GM19468 (cell line): ENCODE data around the gene CTPS1.

Source experiments
- ATAC-seq: cut with Tn5 transposase; IDR thresholded peaks from one replicate; pipeline ENCODE4 v1.9.1; 2021; ENCODE audit warnings: mild to moderate bottlenecking, moderate library complexity, moderate number of reproducible peaks; ENCODE audit not compliant: unreplicated experiment; ENCODE audit errors: extremely low read depth

The CTPS1 gene

GRCh38 chr1:41021526-41022308, 42.2 kb downstream of the CTPS1 start, which contains the start of gene SLFNL1:
TSS of gene SLFNL1 (minus strand) at chr1:41021725. CDS start at chr1:41020660, 1,065 bp downstream.
- ATAC-seq, result no peak

- no peak for ATAC-seq
Observed at GRCh38 chr1:41022424-41022823, 42.9 kb downstream of the CTPS1 start.

- no peak for ATAC-seq
Observed at GRCh38 chr1:41023279-41023990, 43.9 kb downstream of the CTPS1 start.

GRCh38 chr1:41024953-41025352, 45.5 kb downstream of the CTPS1 start:
- no peak for ATAC-seq

- ATAC-seq, result no peak
Observed at GRCh38 chr1:41025979-41026819, 46.7 kb downstream of the CTPS1 start.

- ATAC-seq, result no peak
Observed at GRCh38 chr1:41028034-41028642, 48.6 kb downstream of the CTPS1 start.

GRCh38 chr1:41030872-41031616, 51.5 kb downstream of the CTPS1 start:
- ATAC-seq, result no peak

GRCh38 chr1:41032147-41032546, 52.7 kb downstream of the CTPS1 start:
- no peak for ATAC-seq

GRCh38 chr1:41033272-41033671, 53.8 kb downstream of the CTPS1 start:
- ATAC-seq, result no peak

- no peak for ATAC-seq
Observed at GRCh38 chr1:41037116-41037903, 57.8 kb downstream of the CTPS1 start.

- ATAC-seq, result no peak
Observed at GRCh38 chr1:41038110-41038509, 58.6 kb downstream of the CTPS1 start.

GRCh38 chr1:41041614-41042270, 62.2 kb downstream of the CTPS1 start:
- ATAC-seq, result no peak

- ATAC-seq, result no peak
Observed at GRCh38 chr1:41044187-41044586, 64.7 kb downstream of the CTPS1 start.

- no peak for ATAC-seq
Observed at GRCh38 chr1:41045740-41046139, 66.2 kb downstream of the CTPS1 start.

- no peak for ATAC-seq
Observed at GRCh38 chr1:41046347-41046775, 66.9 kb downstream of the CTPS1 start.

GRCh38 chr1:41048540-41048939, 69.0 kb downstream of the CTPS1 start:
- no peak for ATAC-seq

GRCh38 chr1:41051022-41051421, 71.5 kb downstream of the CTPS1 start:
- no peak for ATAC-seq

GRCh38 chr1:41053316-41053715, 73.8 kb downstream of the CTPS1 start:
- ATAC-seq, result no peak
